Activated CD4-positive, alpha-beta memory T cell treated with anti-CD3 and anti-CD28 coated beads, Interleukin-2, amount 10 ng/mL, durations not matched to agents 7 days and 5 days (primary cell): ENCODE measurements around the gene TBC1D16. TPM values are rescaled to one million over a fixed set of nuclear protein-coding genes. Genes with fewer than 3 reads are reported as not detected.
A peak's percentile ranks its signal among the peaks of the same experiment; 100 is the strongest.

Experiments
- CTCF ChIA-PET: fragments of 350-600 bp; sonication (Branson Sonifier 250); formaldehyde crosslinking; loops from one replicate; lab custom pipeline; 2021; ENCODE audit warnings: antibody characterized with exemption, inconsistent platforms; lab: Charles Lee
- POLR2A ChIA-PET: fragments of 350-600 bp; sonication (Branson Sonifier 250); formaldehyde crosslinking; loops from one replicate; lab custom pipeline; 2021; ENCODE audit warnings: antibody characterized with exemption; lab: Charles Lee
- DNase-seq: peaks from one replicate; pipeline ENCODE4 v3.0.0-alpha.2; 2020
- H3K27ac Mint-ChIP-seq: one replicate; pipeline ENCODE4 v1.8.0; 2021; ENCODE audit warnings: mild to moderate bottlenecking, mixed read lengths
- H3K27me3 Mint-ChIP-seq: one replicate; pipeline ENCODE4 v1.8.0; 2021; ENCODE audit warnings: mixed read lengths
- H3K36me3 Mint-ChIP-seq: one replicate; pipeline ENCODE4 v1.8.0; 2021; ENCODE audit warnings: low read depth, mixed read lengths
- H3K4me1 Mint-ChIP-seq: one replicate; pipeline ENCODE4 v1.8.0; 2021; ENCODE audit warnings: mixed read lengths
- H3K4me3 Mint-ChIP-seq: one replicate; pipeline ENCODE4 v1.8.0; 2021; ENCODE audit warnings: mild to moderate bottlenecking, mixed read lengths
- H3K9me3 Mint-ChIP-seq: one replicate; pipeline ENCODE4 v1.8.0; 2021; ENCODE audit warnings: mixed read lengths
- total RNA-seq, 2 experiments: library from RNA; stranded (reverse); gene quantifications; one replicate each; pipeline ENCODE4 v1.2.3, GENCODE V29; 2021

The TBC1D16 gene
- total RNA-seq, 2 experiments from 2014 or later = 0.63 TPM

DNA sequence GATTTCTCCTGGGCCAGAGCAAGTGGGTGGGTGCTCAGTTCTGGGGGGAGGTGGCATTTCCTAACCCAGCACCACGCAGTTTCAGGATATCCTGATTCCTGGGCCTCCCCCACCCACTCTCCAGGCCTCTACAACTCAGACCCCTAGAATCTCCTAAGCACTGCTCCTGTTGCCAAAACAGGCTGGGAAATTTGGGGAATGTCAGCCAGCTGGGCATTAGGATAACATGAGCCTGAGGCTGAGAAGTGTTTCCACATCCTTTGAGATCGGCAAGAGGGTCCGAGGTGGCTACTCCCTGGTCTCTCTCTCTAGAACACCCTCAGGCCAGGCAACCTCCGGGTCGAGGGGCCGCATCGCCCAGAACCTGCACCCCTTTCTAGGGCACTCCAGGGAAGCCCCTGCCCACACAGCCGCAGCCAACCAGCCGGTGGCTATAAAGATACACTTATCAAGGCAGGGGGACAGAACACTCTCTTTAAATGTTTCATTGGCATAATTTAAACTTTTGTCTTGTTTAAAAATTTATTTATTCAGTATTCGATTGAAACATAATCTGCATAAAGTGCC is 23.6 kb downstream of the TBC1D16 start:
- no peaks in the 10 kb centered on the region for H3K36me3 Mint-ChIP-seq
- POLR2A ChIA-PET = no interaction called here
- H3K27ac Mint-ChIP-seq = no peak overlapping the region
- no peaks in the 10 kb centered on the region for H3K9me3 Mint-ChIP-seq
- H3K4me3 Mint-ChIP-seq = no peak overlapping the region
- H3K27me3 Mint-ChIP-seq = no peaks in the 10 kb centered on the region
- CTCF ChIA-PET = no interaction called here
- peaks cover 2% of the 10 kb centered on the region for H3K4me1 Mint-ChIP-seq
- no peak for DNase-seq

DNA sequence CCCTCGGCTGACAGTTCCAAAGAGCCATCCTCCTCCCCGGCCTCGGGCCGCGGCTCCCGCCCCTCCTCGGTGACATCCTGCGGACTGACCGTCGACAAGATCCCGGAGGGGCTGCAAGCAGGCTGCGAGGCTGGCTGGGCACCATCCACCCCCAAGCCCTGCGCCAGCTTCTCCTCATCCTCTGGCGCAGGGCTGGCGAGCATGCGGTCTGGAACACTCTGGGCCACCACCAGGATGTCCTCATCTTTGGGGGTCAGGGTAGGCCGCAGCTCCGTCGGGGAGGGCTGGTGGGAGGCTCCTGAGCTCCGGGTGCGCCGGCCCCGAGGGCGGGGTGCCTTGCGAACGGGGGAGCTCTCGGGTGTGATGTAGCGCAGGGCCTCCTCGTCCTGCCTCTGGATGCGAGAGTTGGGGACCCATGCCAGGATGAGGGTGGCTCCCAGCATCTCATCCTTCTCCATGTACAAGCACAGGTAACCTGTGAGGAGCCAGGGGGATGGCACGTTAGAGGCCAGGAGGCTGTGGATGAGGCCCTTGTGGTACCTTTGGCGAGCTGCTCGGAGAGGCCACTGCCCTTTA is 25.3 kb downstream of the TBC1D16 start:
- ChIA-PET POLR2A (interaction anchor here (1.1 kb wide), 1 partner anchor 91 kb away, joined by 3 read pairs; the partner anchor contains the start of gene GAA), CTCF (no interaction called here)
- no peaks in the 10 kb centered on the region for H3K27me3 Mint-ChIP-seq
- H3K36me3 Mint-ChIP-seq = no peaks in the 10 kb centered on the region
- no peak for DNase-seq
- H3K4me3 Mint-ChIP-seq = no peak overlapping the region
- no peak overlapping the region for H3K27ac Mint-ChIP-seq
- peaks cover 3% of the 10 kb centered on the region for H3K4me1 Mint-ChIP-seq
- H3K9me3 Mint-ChIP-seq = no peaks in the 10 kb centered on the region

DNA sequence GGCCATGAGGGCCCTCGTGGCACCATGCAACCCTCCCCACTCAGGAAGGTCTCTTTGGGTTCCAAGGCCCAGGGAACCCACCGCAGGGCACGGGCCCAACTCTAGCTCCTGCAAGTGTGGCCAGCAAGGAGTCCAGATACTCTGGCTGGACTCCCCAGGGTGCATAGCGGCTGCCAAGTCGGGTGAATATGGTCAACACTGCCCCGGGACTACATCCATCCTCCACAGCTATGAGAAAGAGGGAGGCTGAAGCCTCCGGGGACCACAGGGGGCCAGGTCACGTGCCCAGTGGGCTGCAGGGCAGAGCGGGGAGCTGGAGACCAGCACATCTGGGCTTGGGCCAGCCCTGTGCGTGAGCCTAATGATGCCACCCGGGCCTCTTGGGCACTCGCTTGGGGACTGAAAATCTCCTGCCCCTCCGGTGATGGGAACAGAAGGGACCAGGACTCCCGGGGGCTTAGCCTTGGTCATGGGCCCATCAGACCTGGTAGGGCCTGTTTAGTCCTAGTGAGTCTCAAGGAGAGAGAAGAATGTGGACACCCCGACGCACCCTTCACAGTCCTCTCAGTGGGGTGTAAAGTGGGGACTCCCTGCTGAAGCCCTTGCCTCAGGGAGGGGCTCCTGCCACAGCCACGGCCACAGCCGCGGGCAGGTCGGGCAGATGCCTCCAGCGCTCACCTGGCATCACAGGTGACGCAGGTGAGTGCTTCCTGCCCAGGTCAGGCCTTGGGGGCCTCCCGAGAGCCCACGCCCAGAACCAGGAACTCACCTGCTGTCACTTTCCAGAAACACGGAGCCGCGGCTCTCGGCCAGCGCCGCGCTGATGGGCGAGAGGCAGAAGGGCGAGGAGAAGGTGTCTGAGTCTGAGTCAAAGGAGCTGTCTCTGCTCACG is 26.0 kb downstream of the TBC1D16 start:
- H3K36me3 Mint-ChIP-seq = no peaks in the 10 kb centered on the region
- no peak overlapping the region for H3K27ac Mint-ChIP-seq
- H3K4me1 Mint-ChIP-seq = peaks cover 3% of the 10 kb centered on the region
- POLR2A ChIA-PET = no interaction called here
- no peak overlapping the region for H3K4me3 Mint-ChIP-seq
- no peaks in the 10 kb centered on the region for H3K27me3 Mint-ChIP-seq
- no peak for DNase-seq
- CTCF ChIA-PET = interaction anchor here (0.8 to 3.3 kb wide), 5 partner anchors 12 to 286 kb away, joined by 3 to 34 read pairs (median 3); no protein-coding TSS in a partner anchor
- H3K9me3 Mint-ChIP-seq = no peaks in the 10 kb centered on the region

DNA sequence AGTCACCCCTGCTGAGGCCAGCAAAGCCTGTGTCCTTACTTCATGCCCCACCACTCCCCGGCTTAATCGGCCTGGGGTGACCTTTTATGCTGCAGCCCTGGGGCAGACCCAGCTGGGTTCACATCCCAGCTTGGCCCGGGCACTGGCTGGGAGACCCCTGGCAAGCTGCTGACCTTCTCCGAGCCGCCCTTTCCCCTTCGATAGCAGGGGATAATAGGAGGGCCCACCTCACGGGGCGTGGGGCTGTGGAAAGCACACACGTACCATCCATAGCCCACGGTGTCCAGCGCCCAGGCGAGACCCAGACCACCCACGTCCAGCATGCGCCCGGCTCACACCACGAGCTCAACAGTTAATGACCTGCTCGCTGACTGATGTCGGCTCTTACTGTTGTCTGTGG is 26.8 kb downstream of the TBC1D16 start:
- POLR2A ChIA-PET = interaction anchor here (0.9 kb wide), 1 partner anchor 125 kb away, joined by 4 read pairs; no protein-coding TSS in a partner anchor
- no peaks in the 10 kb centered on the region for H3K27me3 Mint-ChIP-seq
- H3K36me3 Mint-ChIP-seq = no peaks in the 10 kb centered on the region
- no peaks in the 10 kb centered on the region for H3K9me3 Mint-ChIP-seq
- no peak for DNase-seq
- no peak overlapping the region for H3K4me3 Mint-ChIP-seq
- peaks cover 3% of the 10 kb centered on the region for H3K4me1 Mint-ChIP-seq
- CTCF ChIA-PET = interaction anchor here (0.8 to 3.3 kb wide), 16 partner anchors 9 to 287 kb away, joined by 3 to 34 read pairs (median 4); partner anchors contain the start of gene GAA
- H3K27ac Mint-ChIP-seq = no peak overlapping the region

DNA sequence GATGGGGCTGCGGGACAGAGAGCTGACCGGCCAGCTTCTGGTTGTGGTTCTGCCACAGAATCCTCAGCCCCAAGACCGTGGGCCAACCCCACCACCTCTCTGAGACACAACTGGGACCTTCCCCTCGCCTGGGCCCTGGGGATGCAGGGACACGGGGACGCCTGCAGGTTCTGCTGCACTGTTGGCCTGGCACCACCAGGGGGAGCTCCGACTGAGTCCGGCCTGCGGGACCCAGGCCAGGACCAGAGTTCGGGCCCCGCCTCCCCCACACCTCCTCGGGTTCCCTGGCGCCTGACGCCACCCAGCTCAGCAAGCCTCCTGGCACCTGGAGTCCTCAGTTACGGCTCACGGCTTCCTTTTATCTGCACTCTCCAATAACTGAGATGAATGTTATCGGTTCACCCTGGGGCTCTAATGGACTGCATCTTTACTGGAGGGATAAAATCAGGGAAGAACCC is 27.3 kb downstream of the TBC1D16 start:
- peak; percentile 79 for DNase-seq
- Mint-ChIP-seq H3K4me3 (no peak overlapping the region), H3K36me3 (no peaks in the 10 kb centered on the region), H3K27me3 (no peaks in the 10 kb centered on the region), H3K27ac (no peak overlapping the region), H3K9me3 (no peaks in the 10 kb centered on the region), H3K4me1 (peaks cover 3% of the 10 kb centered on the region)
- ChIA-PET POLR2A (interaction anchor here (0.9 kb wide), 2 partner anchors 12 to 125 kb away, joined by 3 to 4 read pairs; no protein-coding TSS in a partner anchor), CTCF (interaction anchor here (0.8 to 3.3 kb wide), 19 partner anchors 9 to 288 kb away, joined by 3 to 34 read pairs (median 3); partner anchors contain the start of gene GAA)

DNA sequence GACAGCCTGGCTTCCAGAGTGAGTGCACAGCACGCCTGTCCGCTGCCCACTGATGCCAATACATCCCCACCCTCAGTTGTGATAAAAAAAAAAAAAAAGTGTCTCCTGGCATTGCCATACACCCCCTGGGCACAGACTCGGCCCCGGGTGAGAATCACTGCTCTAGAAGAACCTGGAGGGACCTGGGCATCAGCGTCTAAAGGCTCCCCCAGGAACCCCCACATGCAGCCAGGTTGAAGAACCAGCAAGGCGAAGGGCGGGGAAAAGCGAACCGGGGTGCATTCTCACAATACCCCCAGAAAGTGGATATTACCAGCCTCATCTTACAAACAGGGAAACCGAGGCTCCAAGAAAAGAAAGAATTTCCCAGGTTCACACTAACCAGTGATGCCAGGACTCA is 27.7 kb downstream of the TBC1D16 start:
- Mint-ChIP-seq H3K4me3 (no peak overlapping the region), H3K27me3 (no peaks in the 10 kb centered on the region), H3K9me3 (no peaks in the 10 kb centered on the region), H3K27ac (no peak overlapping the region), H3K4me1 (peaks cover 3% of the 10 kb centered on the region), H3K36me3 (no peaks in the 10 kb centered on the region)
- POLR2A ChIA-PET = interaction anchor here (0.9 kb wide), 2 partner anchors 11 to 126 kb away, joined by 3 to 4 read pairs; no protein-coding TSS in a partner anchor
- DNase-seq = no peak
- CTCF ChIA-PET = interaction anchor here (0.9 to 3.3 kb wide), 16 partner anchors 8 to 288 kb away, joined by 3 to 34 read pairs (median 4); partner anchors contain the start of gene GAA

DNA sequence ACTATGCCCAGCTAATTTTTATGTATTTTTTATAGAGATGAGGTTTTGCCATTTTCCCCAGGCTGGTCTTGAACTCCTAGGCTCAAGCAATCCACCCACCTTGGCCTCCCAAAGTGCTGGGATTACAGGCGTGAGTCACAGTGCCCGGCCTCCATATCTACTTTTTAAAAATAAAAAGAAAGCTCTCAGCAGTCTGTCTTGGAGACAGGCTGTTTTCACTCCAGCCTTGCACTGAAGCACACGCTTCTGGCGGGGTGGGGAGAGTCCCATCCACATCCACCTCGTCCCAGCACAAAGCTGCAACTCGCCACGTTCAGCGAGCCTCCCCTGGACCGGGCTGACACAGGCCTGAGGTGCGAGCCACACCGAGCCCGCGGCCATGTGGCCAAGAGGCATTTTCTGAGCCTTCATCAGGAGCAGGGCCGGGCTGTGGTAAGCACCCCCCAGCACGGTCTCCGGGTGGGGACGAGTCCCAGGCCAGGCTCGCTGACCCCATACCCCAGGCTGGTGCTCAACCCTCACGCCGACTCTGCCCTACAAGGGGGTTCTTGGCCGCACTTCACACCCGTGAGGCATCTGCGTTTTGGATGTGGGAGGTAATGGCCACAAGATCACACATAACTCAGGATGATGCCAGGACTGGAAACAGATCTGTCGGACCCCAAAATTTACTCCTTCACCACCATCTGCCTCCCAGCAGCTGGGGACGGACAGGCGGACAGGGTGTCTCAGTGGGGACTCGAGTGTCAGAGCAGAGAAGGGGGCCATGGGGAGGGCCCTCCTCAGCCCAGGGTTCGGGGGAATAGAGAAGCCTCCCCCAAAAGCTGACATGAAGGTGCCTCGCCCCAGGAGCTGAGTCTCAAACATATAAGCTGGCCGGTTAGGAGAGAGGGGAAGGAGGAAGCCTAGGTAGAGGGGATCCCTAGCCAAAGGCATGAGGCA is 28.6 kb downstream of the TBC1D16 start:
- no peaks in the 10 kb centered on the region for H3K9me3 Mint-ChIP-seq
- no peak overlapping the region for H3K4me3 Mint-ChIP-seq
- DNase-seq = no peak
- POLR2A ChIA-PET = no interaction called here
- H3K36me3 Mint-ChIP-seq = no peaks in the 10 kb centered on the region
- H3K4me1 Mint-ChIP-seq = peaks cover 3% of the 10 kb centered on the region
- H3K27ac Mint-ChIP-seq = no peak overlapping the region
- H3K27me3 Mint-ChIP-seq = no peaks in the 10 kb centered on the region
- CTCF ChIA-PET = interaction anchor here (0.7 to 3.3 kb wide), 11 partner anchors 9 to 265 kb away, joined by 3 to 34 read pairs (median 4); partner anchors contain the start of gene GAA

DNA sequence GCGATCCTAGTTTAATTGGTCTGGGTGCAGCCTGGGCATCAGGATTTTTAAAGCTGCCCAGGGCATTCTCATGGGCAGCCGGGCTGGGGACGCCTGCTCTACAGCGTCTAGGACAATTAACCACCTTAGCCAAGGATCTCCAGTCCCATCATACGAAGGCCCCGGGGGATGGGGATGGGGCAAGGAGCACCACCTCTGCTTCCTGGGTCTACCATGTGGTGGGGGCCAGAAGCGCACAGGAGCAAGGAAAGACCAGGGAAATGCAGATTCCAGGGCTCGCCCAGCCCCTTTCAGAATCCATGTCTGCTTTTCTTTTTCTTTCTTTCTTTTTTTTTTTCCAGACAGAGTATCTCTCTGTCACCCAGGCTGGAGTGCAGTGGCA is 29.3 kb downstream of the TBC1D16 start:
- Mint-ChIP-seq H3K27ac (no peak overlapping the region), H3K27me3 (no peaks in the 10 kb centered on the region), H3K36me3 (no peaks in the 10 kb centered on the region), H3K4me3 (no peak overlapping the region), H3K9me3 (no peaks in the 10 kb centered on the region), H3K4me1 (peaks cover 3% of the 10 kb centered on the region)
- ChIA-PET CTCF (interaction anchor here (0.7 to 3.3 kb wide), 6 partner anchors 9 to 265 kb away, joined by 3 to 34 read pairs (median 4); partner anchors contain the start of gene GAA), POLR2A (no interaction called here)
- no peak for DNase-seq

DNA sequence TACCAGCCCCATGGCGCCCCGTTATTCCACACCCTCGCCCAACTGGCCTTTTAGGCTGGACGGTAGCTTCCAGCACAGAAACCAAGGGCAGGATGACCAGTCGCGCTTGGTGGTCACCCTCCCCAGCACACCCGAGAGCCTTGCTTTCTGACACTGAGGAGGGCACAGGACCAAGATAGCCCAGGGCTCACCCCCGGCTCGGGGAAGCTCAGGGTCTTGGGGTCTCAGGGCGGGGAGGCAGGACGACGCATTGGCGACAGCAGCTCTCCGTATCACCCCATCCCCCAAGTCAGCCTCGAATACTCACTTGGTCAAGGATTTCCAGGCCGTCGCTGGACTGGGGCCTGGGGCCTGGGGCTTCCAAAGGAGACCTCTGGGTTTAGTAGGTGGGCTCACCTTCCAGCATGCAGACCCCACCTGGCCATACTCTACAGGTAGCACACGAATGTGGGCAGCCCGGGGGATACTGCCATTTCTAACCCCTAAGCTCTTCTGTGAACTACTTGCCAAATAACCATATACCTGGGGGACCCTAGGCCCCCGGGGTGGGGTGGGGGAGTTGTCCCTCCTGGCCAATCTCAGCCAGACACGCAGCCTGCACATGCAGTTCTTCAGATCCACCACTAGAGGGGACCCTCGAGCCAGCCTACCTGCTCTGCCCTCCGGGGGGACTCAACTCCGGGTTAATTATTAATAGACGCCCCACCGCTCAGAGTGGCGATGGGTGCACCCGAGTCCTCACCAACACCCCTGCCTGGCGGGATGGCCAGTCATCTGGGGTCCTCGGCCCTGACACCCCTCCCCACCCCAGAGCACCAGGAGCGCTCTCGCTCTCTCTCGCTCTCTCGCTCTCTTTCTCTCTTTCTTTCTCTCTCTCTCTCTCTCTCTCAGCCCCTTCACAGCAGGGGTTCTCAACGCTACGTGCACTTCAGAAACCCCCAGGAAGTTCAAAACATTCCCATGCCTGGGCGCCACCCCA is 30.0 kb downstream of the TBC1D16 start:
- Mint-ChIP-seq H3K9me3 (no peaks in the 10 kb centered on the region), H3K27ac (no peak overlapping the region), H3K36me3 (no peaks in the 10 kb centered on the region), H3K4me1 (peaks cover 3% of the 10 kb centered on the region), H3K27me3 (no peaks in the 10 kb centered on the region), H3K4me3 (no peak overlapping the region)
- CTCF ChIA-PET = interaction anchor here (0.7 to 3.3 kb wide), 6 partner anchors 8 to 138 kb away, joined by 3 to 34 read pairs (median 4); partner anchors contain the start of gene GAA
- POLR2A ChIA-PET = no interaction called here
- peak; percentile 60 for DNase-seq

DNA sequence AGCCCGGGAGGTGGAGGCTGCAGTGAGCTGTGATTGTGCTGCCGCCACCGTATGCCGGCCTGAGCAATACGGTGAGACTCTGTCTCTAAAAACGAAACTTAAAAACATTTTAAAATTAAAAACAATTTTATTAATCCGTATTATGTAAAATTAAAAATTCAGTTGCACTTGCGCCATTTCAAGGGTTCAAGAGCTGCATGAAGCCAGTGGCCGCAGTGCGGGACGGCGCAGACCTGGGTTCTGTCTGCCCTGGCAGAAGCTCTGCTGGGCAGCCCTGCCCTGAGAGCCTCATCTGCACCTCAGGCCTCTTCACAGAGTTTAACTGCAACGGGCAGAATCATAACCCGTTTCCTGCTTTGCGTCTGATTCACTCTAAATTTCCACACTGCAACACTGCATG is 31.7 kb downstream of the TBC1D16 start:
- POLR2A ChIA-PET = no interaction called here
- Mint-ChIP-seq H3K36me3 (no peaks in the 10 kb centered on the region), H3K27me3 (no peaks in the 10 kb centered on the region), H3K27ac (no peak overlapping the region), H3K9me3 (no peaks in the 10 kb centered on the region), H3K4me1 (peaks cover 7% of the 10 kb centered on the region), H3K4me3 (no peak overlapping the region)
- CTCF ChIA-PET = interaction anchor here (2.0 to 3.1 kb wide), 2 partner anchors 26 to 97 kb away, joined by 5 to 10 read pairs; partner anchors contain the start of gene GAA
- DNase-seq = no peak
